D721Med (cell line): ENCODE measurements around the gene DTD1.

Experiments
- DNase-seq: peaks from one replicate; pipeline ENCODE4 v3.0.0; 2011; ENCODE audit warnings: low spot score; ENCODE audit not compliant: insufficient read length
- FAIRE-seq: peaks from 2 replicates; lab custom pipeline; 2011; peaks lifted over from hg19 to GRCh38; lab: Jason Lieb, UNC
- TF ChIP-seq, protein P1 (sequence below): IDR thresholded peaks from 2 replicates; pipeline ENCODE4 v1.5.1; 2012; ENCODE audit warnings: mild to moderate bottlenecking, control low read depth; ENCODE audit not compliant: insufficient read depth; ENCODE audit errors: missing control alignments

Gene DTD1

DNA sequence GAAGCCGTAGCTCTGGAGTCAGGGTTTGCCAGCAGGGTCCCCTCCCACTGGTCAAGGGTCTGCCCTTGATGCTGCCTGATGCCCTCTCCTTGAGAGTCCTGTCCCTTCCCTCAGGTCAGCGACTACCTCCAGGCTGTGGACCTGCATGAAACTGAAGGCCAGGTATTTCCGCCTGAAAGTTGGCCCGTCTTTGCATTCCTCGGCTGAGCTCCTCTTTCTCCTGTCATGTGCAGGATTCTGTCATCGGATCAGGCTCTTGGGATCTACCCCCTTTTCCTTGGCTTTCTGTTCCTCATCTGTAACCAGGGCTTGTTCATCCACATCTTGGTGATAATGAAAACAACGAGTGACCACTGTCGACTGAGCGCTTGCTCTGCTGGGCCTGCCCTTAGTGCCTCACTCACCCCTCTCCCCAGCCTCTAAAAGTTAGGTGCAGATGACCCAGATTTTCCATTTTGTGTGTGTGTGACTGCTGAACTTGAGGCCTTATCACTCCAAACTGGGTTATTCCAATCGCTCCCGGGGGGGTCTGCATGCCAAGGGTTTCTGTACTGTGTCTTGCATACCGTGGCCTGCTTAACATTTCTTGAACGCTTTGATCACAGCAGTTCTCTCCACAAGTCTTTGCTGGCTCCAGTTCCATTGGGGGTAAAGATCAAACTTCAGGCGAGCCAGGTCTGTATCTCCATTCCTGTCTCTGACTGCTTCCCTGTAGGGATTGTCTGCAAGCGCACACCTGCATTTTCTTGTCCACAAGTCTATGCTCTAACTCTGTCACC, 81.6 kb downstream of the DTD1 start:
- FAIRE-seq (no peak), DNase-seq (no peak)
- TF ChIP-seq, protein P1, sequence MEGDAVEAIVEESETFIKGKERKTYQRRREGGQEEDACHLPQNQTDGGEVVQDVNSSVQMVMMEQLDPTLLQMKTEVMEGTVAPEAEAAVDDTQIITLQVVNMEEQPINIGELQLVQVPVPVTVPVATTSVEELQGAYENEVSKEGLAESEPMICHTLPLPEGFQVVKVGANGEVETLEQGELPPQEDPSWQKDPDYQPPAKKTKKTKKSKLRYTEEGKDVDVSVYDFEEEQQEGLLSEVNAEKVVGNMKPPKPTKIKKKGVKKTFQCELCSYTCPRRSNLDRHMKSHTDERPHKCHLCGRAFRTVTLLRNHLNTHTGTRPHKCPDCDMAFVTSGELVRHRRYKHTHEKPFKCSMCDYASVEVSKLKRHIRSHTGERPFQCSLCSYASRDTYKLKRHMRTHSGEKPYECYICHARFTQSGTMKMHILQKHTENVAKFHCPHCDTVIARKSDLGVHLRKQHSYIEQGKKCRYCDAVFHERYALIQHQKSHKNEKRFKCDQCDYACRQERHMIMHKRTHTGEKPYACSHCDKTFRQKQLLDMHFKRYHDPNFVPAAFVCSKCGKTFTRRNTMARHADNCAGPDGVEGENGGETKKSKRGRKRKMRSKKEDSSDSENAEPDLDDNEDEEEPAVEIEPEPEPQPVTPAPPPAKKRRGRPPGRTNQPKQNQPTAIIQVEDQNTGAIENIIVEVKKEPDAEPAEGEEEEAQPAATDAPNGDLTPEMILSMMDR, result no peak

DNA sequence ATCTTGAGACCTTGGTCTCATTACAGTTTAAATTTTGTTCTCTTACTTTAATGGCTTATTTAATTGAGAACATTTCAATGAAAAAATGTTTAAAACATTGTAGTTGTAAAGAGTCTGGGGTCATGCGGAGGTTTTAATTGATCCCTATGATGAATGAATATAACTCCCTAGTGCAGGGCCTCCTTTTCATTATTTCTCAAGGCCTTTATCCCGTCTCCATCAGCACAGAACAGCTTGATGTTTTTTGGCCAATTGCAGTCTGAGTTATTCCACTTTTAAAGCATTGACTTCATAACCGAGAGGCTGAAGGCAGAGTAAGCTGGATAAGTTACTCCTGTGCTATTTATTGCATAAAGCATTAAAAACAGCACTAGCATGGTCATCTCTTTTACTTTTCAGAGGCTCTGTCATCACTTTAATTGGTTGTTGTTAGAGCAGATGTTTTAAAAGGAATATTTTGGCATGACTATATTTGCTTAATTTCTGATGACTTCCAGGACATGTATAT, 83.4 kb downstream of the DTD1 start:
- DNase-seq, result no peak
- no peak for FAIRE-seq
- TF ChIP-seq, protein P1, result no peak

DNA sequence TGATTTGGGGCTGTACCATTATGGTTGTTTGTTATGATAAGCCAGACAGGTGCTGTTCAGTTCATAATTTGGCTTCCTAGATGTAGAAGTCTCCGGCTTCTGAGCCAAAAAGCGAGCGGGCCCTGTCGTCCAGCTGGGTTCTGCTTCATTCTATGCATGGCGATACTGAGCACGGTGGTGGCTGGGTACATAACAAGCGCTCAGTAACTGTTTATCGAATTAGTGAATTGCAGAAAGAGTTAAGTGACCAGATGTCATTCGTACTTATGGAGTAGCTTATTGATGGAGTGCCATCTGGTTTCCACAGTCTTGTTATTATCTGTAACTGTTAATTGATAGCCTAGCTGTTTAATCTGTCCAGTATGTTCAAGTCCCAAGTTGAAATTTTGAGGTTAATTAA, 85.0 kb downstream of the DTD1 start:
- DNase-seq, result no peak
- no peak for FAIRE-seq
- TF ChIP-seq, protein P1, result no peak

DNA sequence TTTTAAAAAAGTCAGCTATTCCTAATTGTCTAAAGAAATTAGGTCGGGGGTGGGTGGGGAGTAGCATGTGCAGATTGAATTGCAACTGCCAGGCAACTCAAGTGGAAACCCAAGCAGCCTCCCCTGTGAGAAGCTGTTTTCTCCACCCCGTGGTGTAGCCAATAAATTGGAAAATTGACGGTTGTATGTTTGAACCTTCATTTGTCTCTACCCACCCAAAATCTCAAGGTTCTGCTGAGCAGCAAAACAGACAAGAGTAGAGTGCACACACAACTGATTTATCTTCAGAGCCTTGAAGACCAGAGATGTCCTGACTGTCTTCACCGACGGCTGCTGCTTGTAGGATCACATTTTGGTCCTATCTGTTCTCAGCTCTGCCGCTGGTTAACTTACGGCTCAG, 88.5 kb downstream of the DTD1 start:
- TF ChIP-seq, protein P1, result no peak
- DNase-seq (no peak), FAIRE-seq (no peak)

DNA sequence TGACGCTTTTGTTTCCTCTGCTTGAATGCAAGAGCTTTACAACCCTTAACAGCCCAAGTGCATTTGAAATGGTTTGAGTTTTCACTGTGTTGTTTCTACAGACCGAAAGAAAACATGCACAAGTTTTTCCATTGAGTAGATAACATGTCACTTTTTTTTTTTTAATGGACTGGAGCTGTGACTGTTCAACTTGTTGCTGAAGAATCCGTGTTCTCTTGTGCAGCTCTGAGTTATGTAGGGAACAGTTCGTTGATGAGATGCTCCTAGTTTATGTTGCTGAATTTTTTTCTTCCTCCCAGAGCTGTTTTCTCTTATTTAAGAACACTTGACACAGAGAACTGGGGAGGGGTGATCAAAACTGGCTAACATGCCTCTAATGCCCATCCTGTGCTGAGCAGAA, 89.3 kb downstream of the DTD1 start:
- no peak for FAIRE-seq

DNA sequence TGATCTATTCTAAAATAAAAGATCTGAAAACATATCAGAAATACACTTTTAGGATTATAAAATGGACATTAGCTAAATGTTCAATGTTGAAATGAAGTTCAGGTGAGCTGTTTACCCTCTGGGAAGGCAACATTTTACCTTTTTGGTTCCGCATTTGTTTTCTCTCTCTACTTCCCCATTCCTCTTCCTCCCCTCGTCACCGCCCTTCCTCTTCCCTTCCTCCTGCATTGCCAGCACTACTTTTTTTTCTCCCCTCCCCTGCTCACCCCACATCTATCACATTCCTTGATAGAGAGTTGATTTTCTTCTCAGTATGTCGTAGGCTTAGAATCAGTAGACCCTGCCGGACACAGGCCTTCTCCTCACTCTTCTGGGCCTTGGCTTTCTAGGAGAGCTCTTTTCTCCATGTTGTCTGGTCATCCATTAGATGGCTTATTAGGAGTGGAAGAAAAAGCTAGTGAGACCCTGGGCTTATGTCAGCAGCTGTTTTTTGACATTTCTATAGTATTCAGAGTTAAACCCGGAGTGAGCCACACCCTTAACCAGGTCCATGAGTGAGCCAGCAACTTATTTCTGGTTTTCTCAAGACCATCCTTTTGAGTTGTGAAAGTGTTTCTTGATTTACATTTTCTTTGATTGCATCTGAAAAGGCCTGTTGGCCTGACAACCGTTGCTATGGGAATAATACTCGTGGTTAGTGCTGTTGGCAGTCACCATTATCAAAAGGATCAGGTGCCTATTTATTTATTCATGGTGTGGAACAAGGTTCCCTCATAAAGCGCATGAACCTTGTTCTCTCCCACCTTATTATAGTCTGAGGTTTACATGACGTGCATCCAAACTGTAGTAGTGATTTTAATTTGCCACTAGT, 90.9 kb downstream of the DTD1 start:
- FAIRE-seq (no peak), DNase-seq (no peak)
- TF ChIP-seq, protein P1, result no peak

More for the DNA sequence above, 89.3 kb downstream of the DTD1 start:
- DNase-seq, result no peak
- TF ChIP-seq, protein P1, result no peak
